ENCODE results near the gene CSMD2. TPM values are rescaled to one million over a fixed set of nuclear protein-coding genes. Genes with fewer than 3 reads are reported as not detected.
"Not testable (repeated sequence)": the region's sequence is repeated elsewhere in the genome, so short reads cannot be mapped to it uniquely, and the experiment has no call there.

The CSMD2 gene
- 0.65 TPM for polyA plus RNA-seq (ENCODE audit: insufficient read length)

DNA sequence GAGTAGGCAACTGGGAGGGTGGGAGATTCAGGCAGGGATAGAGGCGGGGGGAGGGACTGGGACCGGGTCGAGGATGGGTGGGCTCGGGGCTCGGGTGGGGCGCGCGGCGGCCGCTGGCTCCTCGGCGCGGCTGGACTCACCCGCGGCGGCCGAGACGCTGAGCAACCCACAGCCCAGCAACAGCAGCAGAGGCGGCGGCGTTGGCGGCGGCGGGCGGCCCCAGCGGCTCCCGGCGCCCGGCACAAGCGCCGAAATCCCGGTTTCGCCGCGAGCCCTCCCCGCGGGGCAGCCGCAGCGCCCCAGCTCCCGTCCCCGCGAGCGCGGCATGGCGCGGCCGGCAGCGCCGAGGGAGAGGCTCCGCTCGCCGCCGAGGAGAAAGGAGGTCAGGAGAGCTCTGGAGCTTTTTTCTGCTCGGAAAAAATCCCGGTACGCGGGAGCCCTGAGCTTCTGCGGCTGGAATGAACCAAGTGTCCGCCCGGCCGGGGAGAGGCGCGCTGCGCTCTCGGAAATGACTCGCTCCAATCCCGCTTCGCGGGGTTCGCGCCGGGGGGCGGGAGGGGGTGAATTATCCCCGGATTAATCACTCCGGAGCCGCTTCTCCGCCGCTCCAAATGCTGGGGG is at the start of gene CSMD2:
Gene CSMD2 (minus strand): TSS at position 460 of the 621 bp plus-strand sequence. CDS start 133 bp downstream, at position 327.
- peak; percentile 13 for DNase-seq (ENCODE audit: low read depth)

DNA sequence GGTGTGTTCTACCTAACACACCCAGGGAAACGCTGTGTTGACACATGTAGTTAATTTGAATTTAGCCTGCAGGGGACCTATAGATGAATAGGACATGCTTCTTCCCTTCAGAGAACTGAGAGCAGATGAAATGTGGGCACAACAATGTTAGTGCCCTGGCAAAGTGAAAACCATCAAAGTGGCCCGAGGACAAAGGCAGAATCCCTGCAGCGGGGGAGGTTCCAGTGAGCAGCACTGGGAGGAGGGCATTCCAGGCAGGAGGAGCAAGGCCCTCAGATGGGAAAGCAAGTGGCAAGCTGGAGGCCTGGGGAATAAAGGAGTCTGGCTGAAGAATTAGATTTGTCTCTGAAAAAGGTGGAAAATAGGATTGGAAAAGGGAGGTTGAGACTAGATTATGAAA is 48.9 kb upstream of the CSMD2 start:
- DNase-seq (ENCODE audit: low read depth): no peak

DNA sequence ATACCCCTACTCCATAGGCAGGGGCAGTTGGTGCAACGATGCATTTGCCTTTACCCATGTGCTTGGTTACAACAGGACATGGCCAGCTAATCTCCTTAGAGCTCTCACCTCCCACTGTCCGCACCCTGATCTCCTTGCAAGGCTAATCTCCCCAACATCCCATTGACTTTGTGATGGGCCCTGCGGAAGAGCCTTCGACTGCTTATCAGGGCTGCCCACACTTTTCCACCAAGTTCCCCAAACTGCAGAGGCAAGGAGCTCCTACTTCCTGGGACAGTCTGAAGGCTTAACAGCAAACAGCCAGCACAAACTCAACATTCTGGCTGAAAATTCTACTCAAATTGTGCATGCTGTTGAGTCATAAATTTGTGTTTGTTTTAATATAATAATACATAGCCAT is 47.6 kb upstream of the CSMD2 start:
- no peak for DNase-seq (ENCODE audit: low read depth)

DNA sequence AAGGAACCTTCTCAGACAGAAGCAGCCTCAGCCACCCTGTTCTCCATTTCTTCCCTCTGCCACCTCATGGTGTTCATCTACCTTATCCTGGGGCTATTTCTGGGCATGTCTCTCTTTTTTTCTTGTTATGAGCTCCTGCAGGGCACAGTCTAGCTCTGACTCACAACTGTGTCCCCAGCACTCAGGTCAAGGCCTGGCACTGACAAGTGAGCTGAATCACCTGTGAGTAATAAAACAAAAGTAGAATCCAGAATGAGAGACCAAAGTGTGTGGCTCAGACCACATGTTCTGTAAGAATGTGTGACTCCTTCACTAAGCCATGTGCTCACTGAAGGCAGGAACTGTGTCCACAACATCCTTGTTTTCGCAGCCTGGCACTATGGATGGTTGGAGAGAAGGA is 34.9 kb upstream of the CSMD2 start:
- DNase-seq (ENCODE audit: low read depth): no peak

DNA sequence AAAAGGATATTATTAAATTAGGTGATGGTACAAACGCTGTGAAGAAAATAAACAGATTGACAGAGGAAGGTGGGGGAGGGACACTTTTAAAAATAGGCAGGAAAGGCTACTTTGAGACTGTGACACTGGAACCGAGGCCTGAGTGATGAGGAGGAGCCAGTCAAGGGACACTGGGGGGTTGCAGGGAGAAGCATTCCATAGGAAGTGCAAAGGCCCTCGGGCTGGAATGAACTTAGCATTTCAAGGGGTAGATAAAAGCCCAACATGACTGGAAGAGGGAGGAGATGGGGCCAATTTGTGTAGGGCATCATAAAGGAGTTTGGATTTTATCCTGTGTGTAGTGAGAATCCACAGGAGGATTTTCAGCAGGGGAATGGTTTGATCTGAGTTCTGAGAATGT is 27.6 kb upstream of the CSMD2 start:
- DNase-seq (ENCODE audit: low read depth): no peak

DNA sequence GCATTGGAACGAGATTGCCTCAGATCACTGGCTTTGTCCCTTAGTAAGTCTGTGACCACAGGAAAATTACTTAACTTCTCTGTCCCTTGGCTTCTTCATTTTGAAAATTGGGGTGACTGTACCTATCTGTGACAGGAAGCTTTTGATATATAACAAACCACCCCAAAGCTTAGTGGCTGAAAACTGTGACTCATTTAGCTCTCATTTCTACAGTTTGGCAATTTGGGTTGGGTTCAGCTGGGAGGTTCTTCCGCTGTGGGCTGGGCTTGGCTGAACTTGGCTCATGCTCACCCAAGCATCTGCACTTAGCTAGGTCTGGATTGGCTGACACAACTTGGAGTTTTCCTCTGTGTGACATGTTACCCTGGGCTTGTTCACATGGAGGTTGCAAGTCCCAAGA is 25.7 kb upstream of the CSMD2 start:
- no peak for DNase-seq (ENCODE audit: low read depth)

DNA sequence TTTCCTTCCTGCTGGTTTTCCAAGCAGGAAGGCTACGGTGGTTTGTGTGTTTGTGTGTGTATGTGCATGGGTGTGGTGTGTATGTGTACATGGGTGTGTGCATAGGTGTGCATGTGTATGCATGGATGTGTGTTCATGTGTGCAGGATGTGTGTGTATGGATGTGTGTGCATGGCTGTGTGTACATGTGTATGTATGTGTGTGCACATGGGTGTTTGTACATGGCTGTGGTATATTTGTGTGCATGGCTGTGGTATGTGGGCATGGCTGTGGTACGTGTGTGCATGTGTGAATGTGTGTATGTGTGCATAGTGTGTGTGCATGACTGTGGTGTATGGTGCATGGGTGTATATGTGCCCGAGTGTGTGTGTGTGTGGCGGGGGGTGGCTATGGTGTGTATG is 24.0 kb upstream of the CSMD2 start:
- DNase-seq (ENCODE audit: low read depth): no peak

DNA sequence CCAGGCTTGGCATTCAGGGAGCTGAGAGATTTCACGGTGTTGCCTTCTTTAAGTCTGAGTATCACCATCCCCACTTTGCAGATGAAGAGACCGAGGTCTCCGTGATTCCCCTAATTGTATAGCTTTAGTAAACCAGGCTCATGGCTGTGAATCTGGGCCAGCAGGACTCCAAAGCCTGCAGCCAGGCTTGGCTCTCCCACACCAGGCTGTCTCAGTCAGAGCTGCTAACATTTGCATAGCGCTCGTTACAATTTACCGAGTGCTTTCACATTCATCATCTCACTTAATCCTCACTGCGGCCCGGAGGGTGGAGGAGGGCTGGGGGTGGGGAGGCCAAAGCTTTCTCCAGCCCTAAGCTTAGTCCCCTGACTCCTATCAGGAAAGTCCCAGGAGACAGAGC is 23.4 kb upstream of the CSMD2 start:
- no peak for DNase-seq (ENCODE audit: low read depth)

DNA sequence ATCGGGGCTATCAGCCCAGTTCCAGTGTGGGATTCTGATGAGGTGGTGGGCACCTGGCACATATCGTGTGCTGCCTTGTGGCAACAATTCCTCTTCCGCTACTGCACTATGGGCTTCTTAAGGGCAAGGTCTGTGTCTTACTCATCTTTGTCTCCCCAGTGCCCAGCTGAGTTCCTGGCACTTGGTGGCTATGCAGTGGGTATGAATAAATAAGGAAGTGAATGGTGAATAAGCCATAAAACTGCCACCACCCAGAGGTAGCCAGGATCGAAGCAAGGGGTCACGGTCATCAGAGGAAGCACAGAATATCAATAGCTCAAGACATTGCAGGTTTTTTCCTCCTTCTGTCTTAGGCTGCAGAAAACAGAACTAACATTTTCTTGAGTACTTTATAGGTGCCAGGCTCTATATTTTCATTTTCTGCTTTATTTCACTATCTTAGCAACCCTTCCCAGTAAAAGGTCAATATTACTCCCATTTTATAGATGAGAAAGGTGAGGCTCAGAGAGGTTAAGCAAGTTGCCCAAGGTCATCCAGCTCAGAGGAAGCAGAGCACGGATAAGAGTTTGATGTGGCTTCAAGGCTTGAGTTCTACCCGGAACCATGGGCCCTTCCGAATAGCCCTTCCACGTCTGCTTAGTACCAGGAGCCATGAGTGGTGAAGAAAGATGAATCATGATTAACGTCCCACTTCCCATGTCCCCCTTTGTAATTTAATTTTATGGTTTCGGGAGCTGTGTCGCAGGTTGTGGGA is 21.9 kb upstream of the CSMD2 start:
- DNase-seq (ENCODE audit: low read depth): no peak

DNA sequence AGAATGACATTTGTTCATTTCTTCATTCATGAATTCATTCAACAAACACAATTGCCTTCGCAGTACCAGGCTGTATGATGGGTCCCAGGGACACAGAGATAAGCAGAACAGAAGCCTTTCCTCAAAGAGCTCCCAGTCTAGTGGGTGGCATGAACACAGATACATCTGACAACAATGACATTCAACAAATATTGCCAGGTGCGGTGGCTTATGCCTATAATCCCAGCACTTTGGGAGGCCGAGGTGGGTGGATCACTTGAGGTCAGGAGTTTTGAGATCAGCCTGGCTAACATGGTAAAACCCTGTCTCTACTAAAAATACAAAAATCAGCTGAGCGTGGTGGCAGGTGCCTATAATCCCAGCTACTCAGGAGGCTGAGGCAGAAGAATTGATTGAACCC is 18.4 kb upstream of the CSMD2 start:
- not testable (repeated sequence) for DNase-seq (ENCODE audit: low read depth)

DNA sequence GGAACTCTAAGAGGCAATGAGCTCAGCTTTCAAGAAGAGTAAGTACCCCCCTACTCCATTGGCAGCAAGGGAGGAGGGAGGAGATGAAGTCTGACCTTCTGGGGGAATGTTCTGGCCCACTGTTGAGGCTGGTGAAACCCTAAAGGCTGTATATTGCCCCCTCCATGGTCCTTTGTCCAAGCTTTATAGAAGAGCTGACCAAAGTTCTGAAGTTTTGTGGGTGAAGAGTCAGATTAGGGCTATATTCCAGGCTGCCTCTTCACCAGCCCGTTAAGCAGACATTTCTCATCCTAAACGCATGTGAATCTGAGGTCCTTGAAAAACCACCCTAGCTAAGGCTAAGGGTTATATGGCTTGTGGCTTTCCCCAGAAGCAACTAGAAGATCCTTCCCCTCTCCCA is 13.0 kb upstream of the CSMD2 start:
- no peak for DNase-seq (ENCODE audit: low read depth)

DNA sequence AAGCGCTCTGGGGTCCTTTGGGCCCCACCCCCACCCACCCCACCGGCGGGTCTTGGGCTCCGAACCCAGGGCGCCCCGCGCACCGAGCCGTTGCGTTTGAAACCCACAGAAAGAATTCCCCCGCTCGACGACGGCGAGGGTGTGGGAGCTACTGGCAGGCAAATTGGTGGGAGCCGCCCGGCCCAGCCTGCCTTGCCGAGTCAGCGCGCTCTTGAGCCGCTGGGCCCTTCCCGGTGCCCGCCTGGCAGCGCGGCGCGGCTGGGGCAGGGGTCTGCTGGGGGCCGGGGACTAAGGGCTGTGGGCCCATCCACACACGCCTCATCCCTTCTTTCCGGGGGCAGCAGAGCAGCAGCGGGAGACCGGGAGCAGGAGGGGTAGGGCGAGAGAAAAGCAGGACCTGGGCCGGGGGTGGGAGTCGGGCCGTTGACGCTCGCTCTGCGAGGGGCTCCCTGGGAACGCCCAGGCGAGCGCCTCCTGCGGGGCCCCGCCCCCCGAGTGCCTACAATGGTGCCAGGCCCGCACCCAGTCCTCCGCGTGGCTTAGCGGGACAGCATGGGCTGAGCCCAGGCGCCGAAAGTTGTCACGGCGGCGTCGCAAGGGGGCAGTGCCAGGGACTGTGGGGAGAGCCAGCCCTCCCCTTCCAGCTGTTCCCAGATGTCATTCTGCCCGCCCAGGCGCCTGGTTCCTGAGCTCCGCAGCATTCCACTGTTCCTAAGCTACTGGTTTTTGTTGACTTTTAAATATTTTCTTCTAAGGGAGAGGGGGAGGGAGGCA is 12.0 kb upstream of the CSMD2 start, which contains the start of gene C1orf94:
Gene C1orf94 (plus strand): TSS at position 78 of the 774 bp plus-strand sequence. CDS start 883 bp downstream, outside the sequence.
- DNase-seq (ENCODE audit: low read depth): no peak

DNA sequence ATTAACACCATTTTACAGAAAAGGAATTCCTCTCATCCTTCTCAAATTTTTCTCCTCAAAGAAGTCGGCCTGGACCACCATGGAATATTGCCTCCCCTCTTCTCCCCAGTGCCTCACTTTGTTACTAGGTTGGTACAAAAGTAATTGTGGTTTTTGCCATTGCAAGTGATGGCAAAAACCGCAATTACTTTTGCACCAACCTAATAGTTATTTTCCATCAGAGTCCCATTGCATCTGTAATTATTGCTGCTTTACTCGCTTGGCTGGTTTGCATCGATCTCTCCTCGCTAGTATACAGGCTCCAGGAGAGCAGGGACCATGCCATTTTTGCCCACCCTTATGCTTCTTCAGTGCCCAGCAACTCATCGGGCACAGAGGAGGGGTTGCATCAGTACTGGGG is 10.7 kb upstream of the CSMD2 start:
- DNase-seq (ENCODE audit: low read depth): no peak

DNA sequence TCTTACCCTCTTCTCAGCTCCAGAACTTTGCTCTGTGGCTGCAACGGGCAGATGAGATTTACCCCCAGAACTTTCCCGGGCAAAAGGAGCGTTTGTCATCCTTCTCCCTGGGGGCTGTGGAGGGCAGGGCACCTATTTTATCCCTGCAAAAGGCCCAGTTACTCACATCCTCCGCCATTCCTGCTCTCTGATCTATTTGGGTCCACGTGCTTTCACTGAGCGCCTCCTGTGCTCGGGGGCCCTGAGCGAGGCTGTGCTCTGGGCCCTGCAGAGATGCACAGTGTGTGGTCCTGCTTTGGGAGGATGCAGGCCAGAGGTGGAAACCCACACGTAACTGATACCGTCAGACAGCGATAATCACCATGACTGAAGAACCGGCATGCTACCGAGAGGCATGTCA is 2.4 kb upstream of the CSMD2 start:
- DNase-seq (ENCODE audit: low read depth): no peak

DNA sequence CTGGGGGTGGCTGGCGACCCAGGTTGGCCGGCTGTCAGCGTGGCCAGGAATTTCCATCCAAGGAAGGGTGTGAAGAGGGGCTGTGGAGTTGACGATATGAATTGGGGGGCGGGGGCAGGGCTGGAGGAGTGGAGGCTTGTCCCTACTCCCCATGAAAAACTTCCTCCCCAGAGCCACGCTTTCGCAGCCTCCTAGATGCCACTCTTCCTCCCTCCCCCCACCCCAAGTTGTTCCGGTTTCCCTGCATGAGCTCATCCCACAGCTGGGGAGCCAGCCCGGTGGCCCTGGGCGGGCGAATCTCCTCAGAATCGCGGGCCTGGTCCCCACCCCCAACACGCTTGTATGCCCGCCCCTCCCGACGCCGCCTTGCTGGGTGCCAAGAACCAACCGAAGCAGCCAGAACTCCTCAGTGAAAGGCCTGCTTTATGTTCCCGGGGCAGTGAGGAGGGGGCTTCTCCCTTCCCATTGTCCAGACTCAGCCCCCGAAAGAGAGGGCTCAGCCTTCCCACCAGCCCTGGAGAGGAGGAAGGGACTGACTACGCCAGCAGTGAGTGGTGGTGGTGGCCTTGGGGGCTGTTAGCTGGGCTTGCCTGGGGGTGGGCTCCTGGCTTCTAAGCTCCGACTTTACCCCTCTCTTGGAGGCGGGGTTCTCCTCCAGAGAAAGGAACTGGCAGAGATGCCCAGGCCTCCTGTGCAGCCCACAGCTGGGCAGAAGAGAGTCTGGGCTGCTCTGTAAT is 1.8 kb upstream of the CSMD2 start:
- DNase-seq (ENCODE audit: low read depth): no peak

DNA sequence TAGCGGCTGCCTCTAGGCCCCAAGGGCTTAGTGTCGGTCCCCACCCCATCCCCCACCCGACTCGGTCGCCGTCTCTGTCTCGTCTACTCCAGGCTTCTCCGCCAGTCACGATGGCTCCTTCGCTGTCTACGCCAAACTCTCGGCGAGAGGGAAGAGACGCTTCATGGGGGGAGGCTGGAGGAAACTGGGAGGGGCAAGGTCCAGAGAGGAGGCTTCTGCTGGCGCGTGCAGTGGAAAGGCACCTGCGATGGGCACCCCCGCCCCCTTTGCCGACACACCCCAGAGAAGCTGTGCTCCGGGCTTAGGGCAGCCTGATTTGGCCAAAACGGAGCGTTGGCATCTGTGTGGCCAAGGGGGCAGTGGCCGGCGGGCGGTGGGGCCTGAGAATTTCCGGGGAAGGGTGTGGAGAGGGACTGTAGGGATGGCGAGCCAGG is 1.2 kb upstream of the CSMD2 start:
- DNase-seq (ENCODE audit: low read depth): no peak

DNA sequence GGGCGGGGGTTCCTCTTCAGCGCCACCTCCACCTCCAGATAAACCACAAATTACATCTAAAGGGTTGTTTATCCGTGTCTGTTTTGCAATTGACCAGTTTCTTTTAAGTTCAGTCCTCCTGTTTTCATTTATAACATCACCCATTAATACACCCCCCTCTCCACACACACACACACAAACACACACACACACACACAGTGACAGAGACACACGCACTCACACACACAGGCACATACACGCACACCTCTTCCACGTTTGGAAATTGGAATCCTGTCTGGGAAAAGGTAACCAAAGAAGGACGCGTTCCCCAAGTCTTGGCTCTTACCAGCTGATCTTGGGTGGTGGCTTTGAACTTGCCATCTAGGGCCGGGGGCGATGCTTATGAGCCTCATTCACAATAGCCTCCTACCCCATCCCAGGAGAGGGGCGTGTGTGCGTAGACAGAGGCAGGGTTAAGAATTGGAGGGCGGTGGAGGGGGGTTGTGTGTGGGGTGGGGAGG is 442 bp upstream of the CSMD2 start:
- DNase-seq (ENCODE audit: low read depth): no peak

DNA sequence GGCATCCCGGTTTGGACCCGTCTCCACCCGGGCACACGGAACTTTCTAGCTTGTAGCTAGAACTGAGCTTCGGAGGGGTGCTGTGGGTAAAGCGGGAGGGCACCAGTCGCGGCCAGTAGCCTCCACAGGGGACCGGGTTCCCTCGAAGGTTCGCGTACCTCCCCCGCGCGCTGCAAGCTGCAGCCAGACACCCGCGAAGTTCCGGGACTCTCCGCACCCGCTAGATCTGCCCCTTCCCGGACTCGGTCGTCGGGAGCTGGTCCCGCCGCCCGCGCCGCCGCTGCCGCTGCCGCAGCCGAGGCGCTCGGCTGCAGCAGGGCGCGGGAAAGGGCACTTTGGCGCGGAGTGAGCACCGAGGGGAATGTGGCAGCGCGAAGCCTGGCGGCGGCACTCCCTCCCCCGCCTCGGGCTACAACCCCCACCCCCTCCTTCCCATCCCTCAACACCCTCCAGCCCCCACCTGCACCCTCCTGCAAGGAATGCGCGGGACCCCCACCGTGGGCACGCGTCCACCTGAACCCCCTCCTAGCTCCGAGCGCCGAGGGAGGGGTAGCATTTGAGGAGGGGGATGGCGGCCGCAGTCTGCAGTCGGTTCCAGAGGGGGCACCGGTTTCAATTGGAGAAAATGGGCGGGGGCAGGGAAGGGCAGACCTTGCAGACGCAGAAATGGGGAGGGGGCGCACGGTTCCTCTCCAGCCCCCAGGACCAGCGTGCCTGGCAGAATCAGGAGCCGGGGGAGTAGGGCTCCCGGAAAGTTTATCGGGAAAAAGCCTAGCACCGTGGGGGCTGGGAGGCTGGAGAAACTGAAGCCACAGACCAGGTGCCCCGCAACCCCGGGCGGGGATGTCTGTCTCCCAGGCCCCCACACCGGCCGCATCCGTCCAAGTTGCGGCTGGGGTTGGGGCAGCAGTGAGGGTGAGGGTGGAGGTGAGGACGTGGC is 968 bp downstream of the CSMD2 start:
- no peak for DNase-seq (ENCODE audit: low read depth)

DNA sequence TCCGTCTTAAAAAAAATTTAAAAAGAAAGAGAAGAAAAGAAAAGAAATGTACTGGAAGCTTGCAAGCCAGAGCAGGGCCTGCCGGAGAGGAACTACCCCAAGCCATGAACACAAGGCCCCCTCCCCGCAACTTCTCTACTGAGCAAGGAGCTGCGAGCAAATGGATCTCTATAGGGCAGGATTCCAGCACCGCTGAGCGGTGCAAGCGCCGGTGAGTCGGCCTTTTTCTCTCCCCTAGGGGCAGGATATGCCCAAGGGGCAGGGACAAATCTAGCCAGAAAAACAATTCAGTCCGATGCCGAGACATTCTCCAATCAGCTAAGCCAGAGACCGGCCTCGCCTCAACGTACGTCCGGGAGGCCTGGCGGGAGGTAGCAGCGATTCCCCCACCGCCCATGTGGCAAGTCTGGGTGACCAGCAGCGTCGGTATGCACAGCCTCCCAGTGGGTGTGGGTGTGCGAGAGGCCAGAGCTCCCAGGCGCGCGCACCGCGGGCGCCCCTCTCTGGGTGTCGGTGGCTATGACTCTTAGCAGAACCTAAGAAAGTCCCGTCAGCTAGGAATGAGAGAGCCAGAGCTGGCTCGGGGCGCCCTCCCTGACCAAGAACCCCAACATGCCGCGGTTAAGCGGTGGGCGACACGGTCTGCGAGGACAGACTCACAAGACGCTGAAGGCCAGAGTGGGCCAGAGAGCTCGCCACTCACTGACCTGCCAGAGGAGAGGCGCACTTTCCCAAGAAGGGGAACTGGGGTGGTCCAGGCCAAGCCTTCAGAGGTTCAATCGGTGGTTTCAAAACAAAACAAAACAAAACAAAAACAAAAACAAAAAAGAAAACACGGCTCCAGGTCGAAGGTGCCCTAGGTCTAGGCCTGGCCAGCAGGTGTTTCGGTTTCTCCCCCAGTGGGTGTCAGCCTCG is 1.9 kb downstream of the CSMD2 start:
- DNase-seq (ENCODE audit: low read depth): no peak
